ENCODE measurements around the gene PXK. TPM values are rescaled to one million over a fixed set of nuclear protein-coding genes. Genes with fewer than 3 reads are reported as not detected.

PXK gene
- total RNA-seq, 4 donors from 2014 or later: 22.7 to 51.3 (median 41.0) TPM

GRCh38 chr3:58340594-58341244 is 8.0 kb downstream of the PXK start:
- Histone ChIP-seq H3K36me3 (peaks cover 0 to 21% (median 0%) of the 10 kb centered on the region in 3 donors), H3K4me1 (peaks cover 0 to 21% (median 9%) of the 10 kb centered on the region in 4 donors), H3K27ac (no peak overlapping the region), H3K27me3 (no peaks in the 10 kb centered on the region), H3K9me3 (no peaks in the 10 kb centered on the region), H3K4me3 (no peak overlapping the region)
- DNase-seq (ENCODE audit: low spot score in 2 of 2): no peak
- TF ChIP-seq EP300 (IDR thresholded peaks at IDR 0.05): no peak
- no peak for TF ChIP-seq POLR2A (IDR thresholded peaks at IDR 0.05)
- no peak for TF ChIP-seq CTCF (IDR thresholded peaks at IDR 0.05)
- 96 to 99% methylated on average over 3 of the region's 3 CpGs for WGBS, 2 donors

GRCh38 chr3:58341376-58341775 is 8.7 kb downstream of the PXK start:
- Histone ChIP-seq H3K9me3 (no peaks in the 10 kb centered on the region), H3K27ac (no peak overlapping the region), H3K27me3 (no peaks in the 10 kb centered on the region), H3K4me3 (no peak overlapping the region), H3K36me3 (peaks cover 0 to 21% (median 0%) of the 10 kb centered on the region in 3 donors), H3K4me1 (peaks cover 0 to 16% (median 6%) of the 10 kb centered on the region in 4 donors)
- TF ChIP-seq CTCF (IDR thresholded peaks at IDR 0.05): no peak
- no peak for TF ChIP-seq EP300 (IDR thresholded peaks at IDR 0.05)
- no peak for TF ChIP-seq POLR2A (IDR thresholded peaks at IDR 0.05)
- no peak for DNase-seq (ENCODE audit: low spot score in 2 of 2)
- 77 to 88% methylated on average over 3 of the region's 3 CpGs for WGBS, 2 donors

- no peaks in the 10 kb centered on the region for H3K9me3 ChIP-seq
- TF ChIP-seq CTCF (IDR thresholded peaks at IDR 0.05): no peak
- TF ChIP-seq EP300 (IDR thresholded peaks at IDR 0.05): no peak
- TF ChIP-seq POLR2A (IDR thresholded peaks at IDR 0.05): no peak
- DNase-seq (ENCODE audit: low spot score in 2 of 2): no peak
- no peaks in the 10 kb centered on the region for H3K27me3 ChIP-seq
- H3K4me3 ChIP-seq: no peak overlapping the region
- WGBS, 2 donors: 53 to 60% methylated on average over 5 of the region's 5 CpGs
- no peak overlapping the region for H3K27ac ChIP-seq
- peaks cover 0 to 10% (median 2%) of the 10 kb centered on the region in 4 donors for H3K4me1 ChIP-seq
- H3K36me3 ChIP-seq: peaks cover 0 to 21% (median 0%) of the 10 kb centered on the region in 3 donors
Observed at GRCh38 chr3:58342676-58343075, 10.0 kb downstream of the PXK start.

GRCh38 chr3:58345457-58345856 is 12.8 kb downstream of the PXK start:
- Histone ChIP-seq H3K4me1 (peaks cover 0 to 16% (median 2%) of the 10 kb centered on the region in 4 donors), H3K27me3 (no peaks in the 10 kb centered on the region), H3K36me3 (peaks cover 0 to 11% (median 0%) of the 10 kb centered on the region in 3 donors), H3K9me3 (no peaks in the 10 kb centered on the region), H3K4me3 (no peak overlapping the region), H3K27ac (no peak overlapping the region)
- 93 to 96% methylated on average over 4 of the region's 4 CpGs for WGBS, 2 donors
- no peak for DNase-seq (ENCODE audit: low spot score in 2 of 2)
- TF ChIP-seq POLR2A (IDR thresholded peaks at IDR 0.05) (no peak), CTCF (IDR thresholded peaks at IDR 0.05) (no peak), EP300 (IDR thresholded peaks at IDR 0.05) (no peak)

GRCh38 chr3:58346368-58346767 is 13.7 kb downstream of the PXK start:
- no peak for DNase-seq (ENCODE audit: low spot score in 2 of 2)

More at GRCh38 chr3:58346368-58346767, 13.7 kb downstream of the PXK start:
- peaks cover 0 to 11% (median 0%) of the 10 kb centered on the region in 3 donors for H3K36me3 ChIP-seq
- peaks cover 0 to 22% (median 6%) of the 10 kb centered on the region in 4 donors for H3K4me1 ChIP-seq
- no peaks in the 10 kb centered on the region for H3K27me3 ChIP-seq
- H3K9me3 ChIP-seq: no peaks in the 10 kb centered on the region
- no peak overlapping the region for H3K27ac ChIP-seq
- no peak for TF ChIP-seq CTCF (IDR thresholded peaks at IDR 0.05)
- no peak for TF ChIP-seq POLR2A (IDR thresholded peaks at IDR 0.05)
- no peak for TF ChIP-seq EP300 (IDR thresholded peaks at IDR 0.05)
- WGBS, 2 donors: 90 to 96% methylated on average over 2 of the region's 2 CpGs
- no peak overlapping the region for H3K4me3 ChIP-seq

Data from tibial nerve (tissue), 4 donors.